IPS DF 6.9 (cell line): ENCODE measurements around the gene ATP6V1B1.
A peak's percentile ranks its signal among the peaks of the same experiment; 100 is the strongest.

Experiments
- DNase-seq: peaks from one replicate; pipeline ENCODE4 v3.0.0-alpha.2; 2013; ENCODE audit warnings: low read depth, low spot score
- H3K27ac ChIP-seq: one replicate; pipeline ENCODE4 v1.5.1; 2013; ENCODE audit warnings: low read length, control low read depth
- H3K27me3 ChIP-seq: 2 replicates; pipeline ENCODE4 v1.6.1; 2013; ENCODE audit warnings: mild to moderate bottlenecking, low read length; ENCODE audit not compliant: control insufficient read depth, insufficient read depth
- H3K36me3 ChIP-seq: 2 replicates; pipeline ENCODE4 v1.6.1; 2013; ENCODE audit warnings: low read length; ENCODE audit not compliant: control insufficient read depth, insufficient read depth
- H3K4me1 ChIP-seq: 2 replicates; pipeline ENCODE4 v1.6.1; 2013; ENCODE audit warnings: low read length; ENCODE audit not compliant: control insufficient read depth, insufficient read depth
- H3K4me3 ChIP-seq: 2 replicates; pipeline ENCODE4 v1.5.1; 2013; ENCODE audit warnings: mild to moderate bottlenecking, low read length
- H3K9me3 ChIP-seq: 2 replicates; pipeline ENCODE4 v1.6.1; 2013; ENCODE audit warnings: low read length, inconsistent platforms; ENCODE audit not compliant: control insufficient read depth, insufficient read depth
- WGBS: extraction: QIAGEN DNeasy Blood & Tissue Kit; methylation state at CpG from one replicate; pipeline ENCODE4 v1.1.7; 2013; ENCODE audit warnings: mixed read lengths, missing lambda C conversion rate; ENCODE audit not compliant: insufficient read length, insufficient coverage; 5-methylcytosine and 5-hydroxymethylcytosine counted together

The ATP6V1B1 gene

DNA sequence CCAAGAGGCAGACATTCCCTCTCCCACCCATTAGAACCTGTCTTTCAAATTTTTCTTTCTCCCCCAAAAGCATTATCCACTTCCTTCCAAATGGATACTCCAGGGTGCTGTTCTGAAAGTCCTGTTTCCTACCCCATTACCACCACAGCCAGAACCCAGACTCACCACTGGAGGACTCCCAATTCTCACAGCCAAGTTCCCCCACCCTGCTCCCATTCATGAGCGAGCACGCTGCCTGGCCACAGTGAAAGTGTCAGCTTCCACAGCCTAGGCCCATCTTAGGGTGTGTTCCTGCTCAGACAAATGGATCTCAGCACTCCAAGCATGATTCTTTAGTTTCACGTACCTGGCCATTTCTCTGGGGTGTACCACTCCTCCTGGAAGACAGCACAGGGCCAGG, 38.9 kb downstream of the ATP6V1B1 start:
- H3K27ac ChIP-seq, result no peak overlapping the region
- H3K4me1 ChIP-seq, result peaks cover 6% of the 10 kb centered on the region; the same call in 1 of the 2 replicates
- H3K4me3 ChIP-seq, result no peak overlapping the region
- H3K9me3 ChIP-seq, result no peaks in the 10 kb centered on the region
- no CpG with 5 or more reads among the region's 3 CpGs for WGBS
- H3K27me3 ChIP-seq, result no peaks in the 10 kb centered on the region; the same call in 1 of the 2 replicates
- H3K36me3 ChIP-seq, result no peaks in the 10 kb centered on the region
- DNase-seq, result no peak

DNA sequence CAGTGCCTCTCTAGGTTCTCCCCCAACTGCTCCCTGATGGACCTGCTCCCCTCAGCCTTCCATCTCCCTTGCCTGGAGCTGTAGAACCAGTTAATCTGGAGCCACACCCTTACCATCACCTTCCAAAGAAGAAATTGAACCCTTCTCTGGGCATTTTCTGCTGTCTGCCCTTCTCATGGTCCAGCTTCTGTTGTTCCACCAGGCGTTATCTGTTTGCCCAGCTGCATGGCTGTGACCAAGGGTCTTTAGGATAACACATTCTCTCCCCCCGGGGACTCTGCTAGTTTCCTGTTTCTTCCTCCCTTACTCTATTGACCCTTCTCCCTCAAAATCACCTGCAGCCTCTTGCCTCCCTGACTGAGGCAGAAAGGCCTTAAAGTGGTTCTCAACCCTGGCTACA, 39.5 kb downstream of the ATP6V1B1 start:
- no peak for DNase-seq
- no peaks in the 10 kb centered on the region for H3K36me3 ChIP-seq
- H3K27me3 ChIP-seq, result no peaks in the 10 kb centered on the region; the same call in 1 of the 2 replicates
- no CpG with 5 or more reads among the region's 2 CpGs for WGBS
- H3K4me3 ChIP-seq, result no peak overlapping the region
- H3K9me3 ChIP-seq, result no peaks in the 10 kb centered on the region
- peaks cover 6% of the 10 kb centered on the region; the same call in 1 of the 2 replicates for H3K4me1 ChIP-seq
- no peak overlapping the region for H3K27ac ChIP-seq

DNA sequence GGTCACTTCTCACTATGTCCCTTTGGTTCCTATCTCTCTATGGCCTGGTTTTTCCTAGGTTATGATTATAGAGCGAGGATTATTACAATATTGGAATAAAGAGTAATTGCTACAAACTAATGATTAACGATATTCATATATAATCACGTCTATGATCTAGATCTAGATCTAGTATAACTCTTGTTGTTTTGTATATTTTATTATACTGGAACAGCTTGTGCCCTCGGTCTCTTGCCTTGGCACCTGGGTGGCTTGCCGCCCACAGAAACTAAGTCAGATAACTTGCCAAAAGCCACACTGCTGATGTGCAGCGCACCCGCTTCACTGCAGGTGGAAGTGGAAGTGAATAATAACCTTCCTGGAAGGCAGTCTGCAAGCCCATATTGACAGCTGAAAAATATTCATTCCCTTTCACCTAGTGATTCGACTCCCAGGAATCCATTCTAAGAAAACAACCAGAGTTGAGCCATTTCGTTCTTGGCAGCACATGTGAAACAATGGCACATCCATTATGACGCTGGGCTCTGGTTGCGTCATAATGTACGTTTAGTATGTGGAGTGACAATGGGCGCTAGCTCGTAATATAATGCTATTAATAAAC, 42.0 kb downstream of the ATP6V1B1 start:
- no CpG with 5 or more reads among the region's 14 CpGs for WGBS
- Histone ChIP-seq H3K4me3 (no peak overlapping the region; the same call in 1 of the 2 replicates), H3K27me3 (no peaks in the 10 kb centered on the region; the same call in 1 of the 2 replicates), H3K4me1 (peaks cover 6% of the 10 kb centered on the region; the same call in 1 of the 2 replicates), H3K36me3 (no peaks in the 10 kb centered on the region), H3K27ac (no peak overlapping the region), H3K9me3 (no peaks in the 10 kb centered on the region)
- DNase-seq, result no peak

DNA sequence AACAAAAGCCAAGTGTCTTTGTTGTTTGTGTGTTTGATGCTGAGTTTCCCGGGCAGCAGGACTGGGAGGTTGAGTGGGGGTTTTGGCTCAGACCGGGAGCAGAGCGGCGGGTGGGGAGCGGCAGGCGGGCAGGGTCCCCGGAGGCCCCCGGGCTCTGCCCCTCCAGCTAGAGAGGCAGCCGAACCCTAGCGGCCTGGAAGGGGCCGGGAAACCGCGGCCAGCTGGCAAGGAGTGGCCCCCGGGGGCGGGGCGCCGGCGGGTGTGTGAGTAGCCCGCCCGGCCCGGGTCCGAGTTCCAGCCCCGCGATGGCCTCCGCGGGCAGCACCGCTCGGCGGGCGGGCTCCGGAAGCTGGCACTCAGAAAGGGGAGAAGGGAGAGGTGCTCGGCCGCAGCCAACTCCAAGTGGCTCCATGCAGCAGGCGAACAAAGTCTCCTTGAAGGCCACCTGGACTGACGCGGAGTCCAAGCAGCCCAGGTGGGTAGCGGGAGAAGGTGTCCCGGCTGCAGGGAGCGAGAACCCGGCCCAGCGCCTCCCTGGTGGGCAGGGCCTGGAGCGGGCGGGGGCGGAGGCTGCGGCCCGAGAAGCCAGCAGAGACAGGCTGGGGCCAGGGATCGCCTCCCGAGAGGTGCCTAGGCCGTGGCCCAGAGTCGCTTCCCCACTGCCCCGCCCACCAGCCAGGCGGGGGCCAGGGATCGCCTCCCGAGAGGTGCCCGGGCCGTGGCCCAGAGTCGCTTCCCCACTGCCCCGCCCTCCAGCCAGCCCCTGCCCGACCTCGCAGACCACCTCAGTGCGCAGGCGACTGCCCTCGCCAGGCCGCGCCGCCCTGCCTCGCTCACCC, 42.9 kb downstream of the ATP6V1B1 start, which contains the start of gene ANKRD53:
Gene ANKRD53 (plus strand): TSS at position 290 of the 839 bp plus-strand sequence. CDS start 16 bp downstream, at position 306.
- WGBS, result no CpG with 5 or more reads among the region's 67 CpGs
- DNase-seq, result no peak
- Histone ChIP-seq H3K4me3 (peak within 1 kb of the TSS; percentile 65; the same call in 1 of the 2 replicates), H3K4me1 (peaks cover 6% of the 10 kb centered on the region; the same call in 1 of the 2 replicates), H3K27ac (no peak within 1 kb of the TSS), H3K9me3 (no peaks in the 10 kb centered on the region), H3K36me3 (no peaks in the 10 kb centered on the region), H3K27me3 (no peaks in the 10 kb centered on the region; the same call in 1 of the 2 replicates)

DNA sequence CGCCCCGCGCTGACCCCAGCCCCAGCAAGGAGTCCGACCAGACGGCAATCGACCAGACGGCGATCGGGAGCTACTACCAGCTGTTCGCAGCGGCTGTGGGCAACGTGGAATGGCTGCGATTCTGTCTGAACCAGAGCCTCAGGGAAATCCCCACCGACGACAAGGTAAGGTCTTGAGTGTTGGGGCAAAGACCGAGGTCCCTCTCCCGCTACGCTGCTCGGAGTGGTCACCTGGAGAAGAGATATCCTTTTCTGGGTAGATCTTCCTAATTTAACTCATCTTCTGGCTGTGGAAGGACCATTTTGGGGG, 43.4 kb downstream of the ATP6V1B1 start:
- no CpG with 5 or more reads among the region's 19 CpGs for WGBS
- peaks cover 6% of the 10 kb centered on the region; the same call in 1 of the 2 replicates for H3K4me1 ChIP-seq
- no peaks in the 10 kb centered on the region for H3K36me3 ChIP-seq
- DNase-seq, result no peak
- no peaks in the 10 kb centered on the region for H3K9me3 ChIP-seq
- peak overlapping the region; percentile 65; the same call in 1 of the 2 replicates for H3K4me3 ChIP-seq
- H3K27me3 ChIP-seq, result no peaks in the 10 kb centered on the region; the same call in 1 of the 2 replicates
- no peak overlapping the region for H3K27ac ChIP-seq

DNA sequence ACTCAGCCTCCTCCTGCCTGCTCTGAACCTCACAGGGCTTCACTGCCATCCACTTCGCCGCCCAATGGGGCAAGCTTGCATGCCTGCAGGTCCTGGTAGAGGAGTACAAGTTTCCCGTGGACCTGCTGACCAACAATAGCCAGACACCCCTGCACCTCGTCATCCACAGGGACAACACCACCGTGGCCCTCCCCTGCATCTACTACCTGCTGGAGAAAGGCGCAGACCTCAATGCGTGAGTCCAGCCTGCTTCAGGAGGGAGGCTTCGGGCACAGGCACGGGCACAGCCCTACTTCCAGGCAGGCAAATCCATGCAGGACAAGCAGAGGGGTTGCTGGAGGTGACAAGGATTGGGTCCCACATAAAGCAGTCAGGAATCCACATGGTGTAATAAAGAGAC, 43.9 kb downstream of the ATP6V1B1 start:
- no CpG with 5 or more reads among the region's 9 CpGs for WGBS
- no peak for DNase-seq
- Histone ChIP-seq H3K4me1 (peaks cover 6% of the 10 kb centered on the region; the same call in 1 of the 2 replicates), H3K27ac (no peak overlapping the region), H3K4me3 (no peak overlapping the region), H3K36me3 (no peaks in the 10 kb centered on the region), H3K9me3 (no peaks in the 10 kb centered on the region), H3K27me3 (no peaks in the 10 kb centered on the region; the same call in 1 of the 2 replicates)

DNA sequence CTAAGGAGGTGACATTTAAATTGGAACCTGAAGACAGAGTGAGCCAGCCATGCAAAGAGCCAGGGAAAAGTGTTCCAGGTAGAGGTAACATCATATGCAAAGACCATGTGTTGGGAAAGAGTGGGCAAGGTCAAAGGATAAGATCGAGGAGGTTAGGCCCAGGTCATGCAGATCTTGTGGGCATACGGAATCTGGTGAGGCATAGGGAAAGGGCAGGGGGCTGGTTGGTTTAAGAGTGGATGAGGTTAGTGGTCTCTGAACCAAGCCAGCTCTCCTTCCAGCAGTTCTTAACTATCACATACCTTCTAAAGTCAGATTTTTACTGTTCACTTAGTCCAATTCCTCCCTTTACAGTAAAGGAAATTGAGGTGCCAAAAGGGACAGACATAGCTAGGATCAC, 45.7 kb downstream of the ATP6V1B1 start:
- peaks cover 6% of the 10 kb centered on the region; the same call in 1 of the 2 replicates for H3K4me1 ChIP-seq
- WGBS, result no CpG with 5 or more reads among the region's 2 CpGs
- H3K9me3 ChIP-seq, result no peaks in the 10 kb centered on the region
- no peaks in the 10 kb centered on the region for H3K36me3 ChIP-seq
- DNase-seq, result no peak
- H3K27me3 ChIP-seq, result no peaks in the 10 kb centered on the region; the same call in 1 of the 2 replicates
- no peak overlapping the region for H3K4me3 ChIP-seq
- H3K27ac ChIP-seq, result no peak overlapping the region

DNA sequence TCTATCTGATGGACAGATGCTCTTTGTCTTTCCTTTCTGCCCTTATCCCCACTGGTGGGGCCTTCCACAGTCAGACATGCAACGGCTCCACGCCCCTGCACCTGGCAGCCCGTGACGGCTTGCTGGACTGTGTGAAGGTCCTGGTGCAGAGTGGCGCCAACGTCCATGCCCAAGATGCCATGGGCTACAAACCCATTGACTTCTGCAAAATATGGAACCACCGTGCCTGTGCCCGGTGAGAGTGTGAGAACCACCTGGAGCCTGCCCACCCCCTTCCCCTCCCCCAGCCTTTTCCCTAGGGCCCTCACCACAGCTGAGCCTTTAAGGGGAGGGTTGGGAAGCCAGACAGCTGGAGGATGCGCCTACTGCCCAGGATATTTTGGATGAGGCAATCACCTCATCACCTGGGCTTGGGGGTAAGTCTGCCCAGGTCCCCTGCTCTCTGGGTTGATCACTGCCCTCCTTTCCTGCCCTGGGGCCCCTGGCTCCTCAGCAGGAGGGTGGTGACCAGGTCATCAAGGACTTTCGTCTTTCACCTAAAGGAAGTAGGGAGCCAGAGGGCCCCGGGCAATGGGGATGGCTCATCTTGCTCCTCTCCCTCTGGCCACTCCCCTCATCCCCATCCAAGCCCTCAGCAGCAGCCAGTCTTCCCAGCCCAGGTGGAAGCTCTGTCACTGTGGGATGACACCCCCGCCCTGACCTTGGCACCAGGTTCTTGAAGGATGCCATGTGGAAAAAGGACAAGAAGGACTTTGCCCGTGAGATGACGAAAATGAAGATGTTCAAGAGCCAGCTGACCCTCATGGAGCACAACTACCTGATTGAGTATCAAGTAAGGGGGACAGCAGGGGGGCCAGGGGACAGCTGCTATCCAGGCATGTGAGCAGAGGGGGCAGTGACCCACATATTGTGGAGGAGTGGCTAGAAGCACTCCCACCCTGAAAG, 46.4 kb downstream of the ATP6V1B1 start:
- H3K4me3 ChIP-seq, result no peak overlapping the region
- DNase-seq, result no peak
- WGBS, result no CpG with 5 or more reads among the region's 14 CpGs

DNA sequence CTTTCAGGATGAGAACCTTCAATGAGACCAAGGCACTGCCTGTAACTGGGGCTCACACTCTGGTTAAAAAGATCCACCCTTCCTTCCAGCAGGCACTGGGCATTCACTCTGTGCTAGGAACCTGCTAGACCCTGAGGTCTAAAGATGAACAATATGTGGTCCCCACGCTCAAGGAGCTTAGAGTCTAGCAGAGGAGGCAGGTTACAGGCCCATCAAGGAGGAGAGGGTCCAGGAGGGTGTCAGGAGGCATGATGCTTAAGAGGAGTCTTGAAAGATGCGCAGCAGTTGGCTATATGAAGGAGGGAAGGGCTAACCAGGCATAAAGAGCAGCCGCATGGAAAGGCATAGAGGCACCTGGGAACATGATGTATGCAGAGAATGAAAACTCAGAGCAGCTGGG, 47.3 kb downstream of the ATP6V1B1 start:
- no peak for DNase-seq
- no CpG with 5 or more reads among the region's 3 CpGs for WGBS
- Histone ChIP-seq H3K27me3 (no peaks in the 10 kb centered on the region; the same call in 1 of the 2 replicates), H3K4me1 (peaks cover 1% of the 10 kb centered on the region; the same call in 1 of the 2 replicates), H3K27ac (no peak overlapping the region), H3K4me3 (no peak overlapping the region), H3K9me3 (no peaks in the 10 kb centered on the region), H3K36me3 (no peaks in the 10 kb centered on the region)

More for the DNA sequence above, 46.4 kb downstream of the ATP6V1B1 start:
- Histone ChIP-seq H3K4me1 (peaks cover 5% of the 10 kb centered on the region; the same call in 1 of the 2 replicates), H3K9me3 (no peaks in the 10 kb centered on the region), H3K27ac (no peak overlapping the region), H3K36me3 (no peaks in the 10 kb centered on the region), H3K27me3 (no peaks in the 10 kb centered on the region; the same call in 1 of the 2 replicates)
